Loucy (cell line): ENCODE measurements around the gene TOMM70.
A peak's percentile ranks its signal among the peaks of the same experiment; 100 is the strongest.

Experiments used
- H2AFZ ChIP-seq: fragments of 200-600 bp; sonication (generic); 2 replicates; pipeline ENCODE4 v1.6.0; 2016; ENCODE audit warnings: antibody characterized with exemption, mild to moderate bottlenecking, low read length, moderate library complexity
- H3F3A ChIP-seq: fragments of 200-600 bp; 2 replicates; pipeline ENCODE4 v1.6.0; 2016; ENCODE audit warnings: antibody characterized with exemption, low read depth, mild to moderate bottlenecking
- H3K27me3 ChIP-seq: fragments of 200-600 bp; sonication (generic); 2 replicates; pipeline ENCODE4 v1.6.1; 2014; ENCODE audit warnings: low read length, mild to moderate bottlenecking; ENCODE audit not compliant: insufficient read depth, poor library complexity, severe bottlenecking
- H3K36me3 ChIP-seq: fragments of 200-600 bp; sonication (generic); 2 replicates; pipeline ENCODE4 v1.6.1; 2016; ENCODE audit warnings: low read length; ENCODE audit not compliant: insufficient read depth
- H3K4me1 ChIP-seq: fragments of 200-600 bp; sonication (generic); 2 replicates; pipeline ENCODE4 v1.5.1; 2014; ENCODE audit warnings: low read length, mild to moderate bottlenecking; ENCODE audit not compliant: insufficient read depth, poor library complexity, severe bottlenecking
- H3K4me2 ChIP-seq: fragments of 200-600 bp; sonication (generic); 2 replicates; pipeline ENCODE4 v1.6.0; 2014; ENCODE audit warnings: antibody characterized with exemption, low read length, low read depth, mild to moderate bottlenecking; ENCODE audit not compliant: poor library complexity, severe bottlenecking
- H3K4me3 ChIP-seq: fragments of 200-600 bp; sonication (generic); 2 replicates; pipeline ENCODE4 v1.5.1; 2014; ENCODE audit warnings: low read length, mild to moderate bottlenecking, mixed read lengths; ENCODE audit not compliant: poor library complexity, severe bottlenecking
- H3K79me2 ChIP-seq: fragments of 200-600 bp; sonication (generic); 2 replicates; pipeline ENCODE4 v1.6.1; 2014; ENCODE audit warnings: low read length; ENCODE audit not compliant: insufficient read depth
- H3K9ac ChIP-seq: fragments of 200-600 bp; sonication (generic); 2 replicates; pipeline ENCODE4 v1.6.0; 2014; ENCODE audit warnings: mild to moderate bottlenecking, low read depth, low read length, moderate library complexity; ENCODE audit not compliant: poor library complexity, severe bottlenecking
- H3K9me2 ChIP-seq: fragments of 200-600 bp; sonication (generic); replicated peaks from 2 replicates; pipeline ENCODE4 v1.6.1; 2016; ENCODE audit warnings: low read depth, low read length, mixed read lengths
- H3K9me3 ChIP-seq: fragments of 200-600 bp; sonication (generic); 2 replicates; pipeline ENCODE4 v1.6.1; 2014; ENCODE audit warnings: mild to moderate bottlenecking, antibody characterized with exemption, low read length, low read depth; ENCODE audit not compliant: insufficient read depth
- H4K20me1 ChIP-seq: fragments of 200-600 bp; sonication (generic); 2 replicates; pipeline ENCODE4 v1.6.0; 2014; ENCODE audit warnings: antibody characterized with exemption, low read length, mild to moderate bottlenecking; ENCODE audit not compliant: insufficient read depth, poor library complexity, severe bottlenecking
- EZH2phosphoT487 ChIP-seq: fragments of 200-600 bp; IDR thresholded peaks from 2 replicates; pipeline ENCODE4 v1.6.1; 2018; ENCODE audit warnings: antibody characterized with exemption, mild to moderate bottlenecking, moderate library complexity, borderline replicate concordance
- TF ChIP-seq, protein P1 (sequence below): fragments of 200-600 bp; sonication (generic); conservative IDR thresholded peaks from 2 replicates; pipeline ENCODE4 v1.5.1; 2014; ENCODE audit warnings: mild to moderate bottlenecking, antibody characterized with exemption, low read length

The TOMM70 gene

GRCh38 chr3:100401674-100402041 lies 769 bp upstream of the TOMM70 start:
- no peaks in the 10 kb centered on the region for H3K27me3 ChIP-seq
- peaks cover 39% of the 10 kb centered on the region for H4K20me1 ChIP-seq
- peaks cover 89% of the 10 kb centered on the region for H3K79me2 ChIP-seq
- H3K4me2 ChIP-seq, result peak overlapping the region; percentile 78
- H3K9ac ChIP-seq, result peak overlapping the region; percentile 95
- no peaks in the 10 kb centered on the region for H3F3A ChIP-seq
- H3K9me2 ChIP-seq, result no peaks in the 10 kb centered on the region
- H2AFZ ChIP-seq, result peak overlapping the region; percentile 84
- peaks cover 46% of the 10 kb centered on the region for H3K4me1 ChIP-seq
- no peaks in the 10 kb centered on the region for H3K36me3 ChIP-seq
- TF ChIP-seq, protein P1, sequence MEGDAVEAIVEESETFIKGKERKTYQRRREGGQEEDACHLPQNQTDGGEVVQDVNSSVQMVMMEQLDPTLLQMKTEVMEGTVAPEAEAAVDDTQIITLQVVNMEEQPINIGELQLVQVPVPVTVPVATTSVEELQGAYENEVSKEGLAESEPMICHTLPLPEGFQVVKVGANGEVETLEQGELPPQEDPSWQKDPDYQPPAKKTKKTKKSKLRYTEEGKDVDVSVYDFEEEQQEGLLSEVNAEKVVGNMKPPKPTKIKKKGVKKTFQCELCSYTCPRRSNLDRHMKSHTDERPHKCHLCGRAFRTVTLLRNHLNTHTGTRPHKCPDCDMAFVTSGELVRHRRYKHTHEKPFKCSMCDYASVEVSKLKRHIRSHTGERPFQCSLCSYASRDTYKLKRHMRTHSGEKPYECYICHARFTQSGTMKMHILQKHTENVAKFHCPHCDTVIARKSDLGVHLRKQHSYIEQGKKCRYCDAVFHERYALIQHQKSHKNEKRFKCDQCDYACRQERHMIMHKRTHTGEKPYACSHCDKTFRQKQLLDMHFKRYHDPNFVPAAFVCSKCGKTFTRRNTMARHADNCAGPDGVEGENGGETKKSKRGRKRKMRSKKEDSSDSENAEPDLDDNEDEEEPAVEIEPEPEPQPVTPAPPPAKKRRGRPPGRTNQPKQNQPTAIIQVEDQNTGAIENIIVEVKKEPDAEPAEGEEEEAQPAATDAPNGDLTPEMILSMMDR, result no peak
- TF ChIP-seq EZH2phosphoT487, result no peak
- H3K9me3 ChIP-seq, result peaks cover 5% of the 10 kb centered on the region; the same call in 1 of the 2 replicates
- H3K4me3 ChIP-seq, result peak overlapping the region; percentile 89

- H3K4me2 ChIP-seq, result peak overlapping the region; percentile 98
- H3K9ac ChIP-seq, result peak overlapping the region; percentile 95
- H3K4me3 ChIP-seq, result peak overlapping the region; percentile 89
- no peaks in the 10 kb centered on the region for H3K27me3 ChIP-seq
- peak overlapping the region; percentile 84; the same call in 1 of the 2 replicates for H2AFZ ChIP-seq
- no peaks in the 10 kb centered on the region for H3K9me2 ChIP-seq
- H4K20me1 ChIP-seq, result peaks cover 52% of the 10 kb centered on the region
- H3F3A ChIP-seq, result no peaks in the 10 kb centered on the region
- TF ChIP-seq, protein P1, result no peak
- no peak for TF ChIP-seq EZH2phosphoT487
- 0 out of 2 replicates have a peak, but pooled peaks cover under 1% of the 10 kb centered on the region for H3K9me3 ChIP-seq
- H3K36me3 ChIP-seq, result no peaks in the 10 kb centered on the region
- H3K4me1 ChIP-seq, result peaks cover 59% of the 10 kb centered on the region
- H3K79me2 ChIP-seq, result peaks cover 93% of the 10 kb centered on the region
Observed at GRCh38 chr3:100400419-100400779, 490 bp downstream of the TOMM70 start.

GRCh38 chr3:100399341-100400071 lies 1.4 kb downstream of the TOMM70 start:
- peak overlapping the region; percentile 95 for H3K9ac ChIP-seq
- H3K4me1 ChIP-seq, result peaks cover 60% of the 10 kb centered on the region
- H4K20me1 ChIP-seq, result peaks cover 59% of the 10 kb centered on the region

More at GRCh38 chr3:100399341-100400071, 1.4 kb downstream of the TOMM70 start:
- peak overlapping the region; percentile 98 for H3K4me2 ChIP-seq
- peaks cover 94% of the 10 kb centered on the region for H3K79me2 ChIP-seq
- no peak overlapping the region for H2AFZ ChIP-seq
- TF ChIP-seq EZH2phosphoT487, result no peak
- TF ChIP-seq, protein P1, result no peak
- no peaks in the 10 kb centered on the region for H3K9me3 ChIP-seq
- no peaks in the 10 kb centered on the region for H3K36me3 ChIP-seq
- no peaks in the 10 kb centered on the region for H3F3A ChIP-seq
- H3K9me2 ChIP-seq, result no peaks in the 10 kb centered on the region
- H3K4me3 ChIP-seq, result peak overlapping the region; percentile 89
- no peaks in the 10 kb centered on the region for H3K27me3 ChIP-seq
